Frontal cortex (tissue), 4 donors: ENCODE data around the gene OASL. TPM values are rescaled to one million over a fixed set of nuclear protein-coding genes. Genes with fewer than 3 reads are reported as not detected.
A peak's percentile ranks its signal among the peaks of the same experiment; 100 is the strongest.

Experiments
- DNase-seq, 2 donors: peaks; one replicate each; pipeline ENCODE4 v3.0.0; 2012; ENCODE audit warnings: low spot score in 2 of 2
- FAIRE-seq: peaks from 2 replicates; lab custom pipeline; 2012; peaks lifted over from hg19 to GRCh38; lab: Jason Lieb, UNC
- small RNA-seq: library from RNA; depleted of rRNA; stranded (forward); fragments of <200 nt; gene quantifications from one replicate; pipeline ENCODE3, GENCODE V24; 2014
- total RNA-seq: library from RNA; depleted of rRNA; stranded (reverse); fragments of >200 nt; gene quantifications from one replicate; pipeline ENCODE4 v1.2.3, GENCODE V29; 2014
- donor health status: control.
- donor health status: control.
- donor health status: control.

OASL gene
- total RNA-seq, 1 donor from 2014 or later, result not detected

- FAIRE-seq (no peak), DNase-seq (no peak)
Measured at GRCh38 chr12:120972870-120973543, 66.0 kb downstream of the OASL start.

GRCh38 chr12:120971299-120972180 is 67.5 kb downstream of the OASL start:
- FAIRE-seq (no peak), DNase-seq (peak; percentile 58 to 74)

DNA sequence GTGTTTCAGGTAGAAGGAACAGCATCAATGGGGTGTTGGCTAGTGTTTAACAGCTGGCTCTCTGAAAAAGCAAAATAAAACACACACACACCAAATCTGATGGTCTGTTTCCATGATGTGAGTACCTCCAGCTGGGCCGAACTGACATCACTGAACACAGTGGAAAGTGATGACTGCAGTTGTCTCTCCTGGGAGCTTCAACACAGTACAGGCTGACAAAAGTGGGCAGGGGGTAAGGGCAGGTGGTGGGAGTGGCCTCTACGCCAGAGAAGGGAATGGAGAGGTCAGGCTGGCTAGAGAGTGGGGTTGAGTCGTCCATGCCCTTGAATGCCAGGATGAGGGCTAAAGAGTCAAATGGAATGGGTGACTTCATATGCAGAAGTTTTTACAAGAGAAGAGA is 68.7 kb downstream of the OASL start:
- DNase-seq (no peak), FAIRE-seq (no peak)

Small RNA genes lying within 50 kb of the gene (small RNA-seq; reads per million reads assigned to genes)
- gene AC079602.2, result not detected

Other genes starting within 250 kb of the OASL start
- 45.2 TPM for gene SPPL3, start 134.9 kb downstream of the OASL start, total RNA-seq
- not detected for gene HNF1A, start 60.7 kb downstream of the OASL start, total RNA-seq
- 12.2 TPM for gene C12orf43, start 22.8 kb downstream of the OASL start, total RNA-seq
- 1.2 TPM for gene P2RX7, start 93.6 kb upstream of the OASL start, total RNA-seq
- 5.3 TPM for gene P2RX4, start 170.9 kb upstream of the OASL start, total RNA-seq